ENCODE measurements around the gene CHCHD10.

GRCh38 chr22:23791738-23792645 is 24.2 kb upstream of the CHCHD10 start:
- TF ChIP-seq ZNF883 (CRISPR knock-in tag; IDR thresholded peaks at IDR 0.05; ENCODE audit: not compliant biosample characterization) (no peak), SRSF4 (IDR thresholded peaks at IDR 0.05; ENCODE audit: low read depth, low read length, poor library complexity, severe bottlenecking) (no peak), ZNF580 (CRISPR knock-in tag; IDR thresholded peaks at IDR 0.05; ENCODE audit: borderline replicate concordance, low read depth) (no peak), ZNF558 (CRISPR knock-in tag; IDR thresholded peaks at IDR 0.05; ENCODE audit: borderline replicate concordance) (no peak), HDAC6 (IDR thresholded peaks at IDR 0.05; ENCODE audit: low read depth, low read length) (no peak), MTERF4 (CRISPR knock-in tag; IDR thresholded peaks at IDR 0.05) (no peak), POLR2A (IDR thresholded peaks at IDR 0.05; ENCODE audit: insufficient read depth in 1 of 2, low read depth in 2 of 2, low read length in 2 of 2) (no peak), PHB2 (IDR thresholded peaks at IDR 0.05; ENCODE audit: partially characterized antibody) (no peak)
